HCT116 (cell line): ENCODE measurements around the gene TPD52L2. TPM values are rescaled to one million over a fixed set of nuclear protein-coding genes. Genes with fewer than 3 reads are reported as not detected.

Experiments used
- ATAC-seq: fragments of 200-7000 bp; cut with Tn5 transposase; 2 replicates; pipeline ENCODE4 v1.9.1; 2020; ENCODE audit warnings: mild to moderate bottlenecking, moderate library complexity
- BruUV-seq: library from RNA; stranded (reverse); fragments of 400-500 nt; replicated peaks from 2 replicates; lab custom pipeline; 2021; lab: Mats Ljungman, UMichigan
- CTCF ChIA-PET: fragments of 300-600 bp; sonication (Branson Sonifier 250); formaldehyde crosslinking; loops from one replicate; lab custom pipeline; 2021; ENCODE audit warnings: antibody characterized with exemption; lab: Charles Lee
- POLR2A ChIA-PET: fragments of 300-600, 350-600 bp; sonication (Branson Sonifier 250); formaldehyde crosslinking; loops from one replicate; lab custom pipeline; 2021; ENCODE audit warnings: antibody characterized with exemption; lab: Charles Lee
- RAD21 ChIA-PET, 2 experiments: fragments of 300-600 bp; sonication (Branson Sonifier 250); formaldehyde crosslinking; loops; one replicate each; lab custom pipeline; 2023; ENCODE audit warnings: low total read pairs in 2 of 2; ENCODE audit not compliant: uncharacterized antibody in 2 of 2, unreplicated experiment in 2 of 2, low non-redundant PET in 1 of 2; lab: Charles Lee
- DNase-seq: peaks from one replicate; pipeline ENCODE4 v3.0.0-alpha.2; 2010; ENCODE audit warnings: low read depth, low spot score
- H2AFZ ChIP-seq: fragments of 200-600 bp; shearing (Covaris generic), sonication (generic); 2 replicates; pipeline ENCODE4 v1.6.1; 2017; ENCODE audit warnings: low read depth, mixed run types, mixed read lengths, antibody characterized with exemption, low read length; ENCODE audit not compliant: poor library complexity, severe bottlenecking
- H3K27ac ChIP-seq: 2 replicates; pipeline ENCODE4 v1.5.1; 2012; ENCODE audit warnings: low read depth, low read length
- H3K27me3 ChIP-seq: fragments of 200-600 bp; sonication (generic); 2 replicates; pipeline ENCODE4 v1.6.1; 2016; ENCODE audit warnings: mixed run types, low read length, mixed read lengths; ENCODE audit not compliant: insufficient read depth
- H3K36me3 ChIP-seq, 2 experiments: fragments of 200-500 bp in 1 of 2; fragments of 200-600 bp in 1 of 2; sonication (Bioruptor generic) in 1 of 2; sonication (generic) in 1 of 2; 2 replicates each; pipeline versions ENCODE4 v1.5.1 to v1.6.1; 2014 to 2016; ENCODE audit warnings: low read length in 2 of 2, inconsistent platforms in 1 of 2, mixed read lengths in 1 of 2, mixed run types in 1 of 2; ENCODE audit not compliant: insufficient read depth in 2 of 2, control insufficient read depth in 1 of 2
- H3K4me1 ChIP-seq, 2 experiments: fragments of 200-600 bp in 1 of 2; sonication (generic) in 1 of 2; 2 replicates each; pipeline versions ENCODE4 v1.5.1 to v1.6.1; 2012 to 2017; ENCODE audit warnings: low read length in 2 of 2, inconsistent platforms in 1 of 2, mild to moderate bottlenecking in 1 of 2, mixed read lengths in 1 of 2, mixed run types in 1 of 2, moderate library complexity in 1 of 2; ENCODE audit not compliant: insufficient read depth in 2 of 2, control insufficient read depth in 1 of 2
- H3K4me2 ChIP-seq: fragments of 200-600 bp; sonication (generic); 2 replicates; pipeline ENCODE4 v1.6.1; 2017; ENCODE audit warnings: mixed run types, low read length, mixed read lengths
- H3K4me3 ChIP-seq, 2 experiments: fragments of 200-600 bp in 1 of 2; sonication (generic) in 1 of 2; replicated peaks in 1 of 2; 2 replicates each; pipeline ENCODE4 v1.5.1; 2011 to 2016; ENCODE audit warnings: low read length in 2 of 2, control low read depth in 1 of 2, low read depth in 1 of 2, mild to moderate bottlenecking in 1 of 2, mixed read lengths in 1 of 2, mixed run types in 1 of 2
- H3K79me2 ChIP-seq: fragments of 200-600 bp; sonication (generic); 2 replicates; pipeline ENCODE4 v1.6.1; 2017; ENCODE audit warnings: mild to moderate bottlenecking, mixed run types, low read length, moderate library complexity, mixed read lengths; ENCODE audit not compliant: insufficient read depth
- H3K9ac ChIP-seq: fragments of 200-600 bp; sonication (generic); 2 replicates; pipeline ENCODE4 v1.6.1; 2016; ENCODE audit warnings: low read length, mixed read lengths
- H3K9me2 ChIP-seq: fragments of 200-600 bp; sonication (generic), shearing (Covaris generic); 2 replicates; pipeline ENCODE4 v1.6.1; 2017; ENCODE audit warnings: mixed run types, mild to moderate bottlenecking, moderate library complexity; ENCODE audit not compliant: insufficient read depth
- H3K9me3 ChIP-seq, 2 experiments: fragments of 200-500 bp in 1 of 2; fragments of 200-600 bp in 1 of 2; sonication (Bioruptor generic) in 1 of 2; sonication (generic) in 1 of 2; 2 replicates each; pipeline ENCODE4 v1.6.1; 2014 to 2017; ENCODE audit warnings: low read length in 2 of 2, mixed read lengths in 2 of 2, inconsistent platforms in 1 of 2, low read depth in 1 of 2, mild to moderate bottlenecking in 1 of 2, mixed run types in 1 of 2, moderate library complexity in 1 of 2; ENCODE audit not compliant: control insufficient read depth in 1 of 2, insufficient read depth in 1 of 2
- H4K20me1 ChIP-seq: fragments of 200-600 bp; sonication (generic), shearing (Covaris generic); 2 replicates; pipeline ENCODE4 v1.6.1; 2017; ENCODE audit warnings: mixed run types, mild to moderate bottlenecking, moderate library complexity; ENCODE audit not compliant: insufficient read depth
- ATF3 ChIP-seq: IDR thresholded peaks from 2 replicates; pipeline ENCODE4 v1.6.1; 2012
- CTCF ChIP-seq, 3 experiments: fragments of 200-600 bp in 1 of 3; sonication (generic) in 1 of 3; IDR thresholded peaks in 2 of 3; conservative IDR thresholded peaks in 1 of 3; 2 replicates each; pipeline ENCODE4 v1.5.1; 2012 to 2017; ENCODE audit warnings: low read depth in 2 of 3, low read length in 2 of 3, antibody characterized with exemption in 1 of 3, borderline replicate concordance in 1 of 3, control low read depth in 1 of 3, mild to moderate bottlenecking in 1 of 3, mixed read lengths in 1 of 3, mixed run types in 1 of 3, moderate library complexity in 1 of 3; ENCODE audit not compliant: insufficient read depth in 1 of 3
- EZH2 ChIP-seq: fragments of 200-600 bp; sonication (generic); IDR thresholded peaks from 2 replicates; pipeline ENCODE4 v1.6.1; 2017; ENCODE audit warnings: antibody characterized with exemption, mixed run types
- EZH2phosphoT487 ChIP-seq: fragments of 200-600 bp; IDR thresholded peaks from 2 replicates; pipeline ENCODE4 v1.6.1; 2018; ENCODE audit warnings: antibody characterized with exemption, borderline replicate concordance
- FOSL1 ChIP-seq: IDR thresholded peaks from 2 replicates; pipeline ENCODE4 v1.6.1; 2012; ENCODE audit warnings: low read depth
- JUND ChIP-seq: IDR thresholded peaks from 2 replicates; pipeline ENCODE4 v1.6.1; 2012
- MAX ChIP-seq: IDR thresholded peaks from 2 replicates; pipeline ENCODE4 v1.6.1; 2012
- POLR2A ChIP-seq: IDR thresholded peaks from 2 replicates; pipeline ENCODE4 v1.7.0; 2011; ENCODE audit warnings: borderline replicate concordance; ENCODE audit not compliant: insufficient read depth, insufficient read length; ENCODE audit errors: extremely low read depth
- POLR2AphosphoS5 ChIP-seq: IDR thresholded peaks from 2 replicates; pipeline ENCODE4 v1.6.1; 2011; ENCODE audit warnings: mild to moderate bottlenecking, low read depth, low read length, moderate library complexity
- RAD21 ChIP-seq: IDR thresholded peaks from 2 replicates; pipeline ENCODE4 v1.6.1; 2012; ENCODE audit warnings: low read depth, mild to moderate bottlenecking
- SP1 ChIP-seq: IDR thresholded peaks from 2 replicates; pipeline ENCODE4 v1.6.1; 2012; ENCODE audit warnings: low read depth
- SRF ChIP-seq: IDR thresholded peaks from 2 replicates; pipeline ENCODE4 v1.6.1; 2012; ENCODE audit warnings: low read depth
- TCF7L2 ChIP-seq: IDR thresholded peaks from 2 replicates; pipeline ENCODE4 v1.7.0; 2011; ENCODE audit warnings: borderline replicate concordance, inconsistent platforms; ENCODE audit not compliant: insufficient read depth, insufficient read length; ENCODE audit errors: extremely low read depth
- ZNF274 ChIP-seq: fragments of 200-500 bp; sonication (Bioruptor generic); IDR thresholded peaks from 2 replicates; pipeline ENCODE4 v1.6.1; 2014; ENCODE audit warnings: mild to moderate bottlenecking, low read depth, low read length, inconsistent platforms
- intact Hi-C: fragments of 100-400 bp; cut with micrococcal nuclease; formaldehyde crosslinking; loops from 2 replicates; pipeline ENCODE4 v1.10.0; 2022
- total RNA-seq: library from RNA; stranded (reverse); gene quantifications from one replicate; pipeline ENCODE4 v1.2.1, GENCODE V29; 2021; ENCODE audit not compliant: unreplicated experiment

TPD52L2 gene
- total RNA-seq, 1 experiment from 2014 or later = 149 TPM

- H3K27me3 ChIP-seq = no peaks in the 10 kb centered on the region
- no peak overlapping the region for H2AFZ ChIP-seq
- H3K9ac ChIP-seq = no peak overlapping the region
- ATAC-seq (no peak), DNase-seq (no peak)
- H3K4me2 ChIP-seq = no peak overlapping the region
- POLR2A ChIA-PET = no interaction called here
- CTCF ChIA-PET = no interaction called here
- H3K79me2 ChIP-seq = peaks cover 92% of the 10 kb centered on the region
- no TSS peak for BruUV-seq
- no peak overlapping the region for H3K4me3 ChIP-seq
- H3K9me3 ChIP-seq = no peaks in the 10 kb centered on the region
- RAD21 ChIA-PET = no interaction called here
- intact Hi-C loops = no loop called here
- H3K27ac ChIP-seq = no peak overlapping the region
- H3K9me2 ChIP-seq = no peaks in the 10 kb centered on the region
- H4K20me1 ChIP-seq = no peaks in the 10 kb centered on the region; the same call in 1 of the 2 replicates
- H3K36me3 ChIP-seq = peaks cover 4 to 11% of the 10 kb centered on the region in 2 experiments; a peak in 1 of 4 replicates
- TF ChIP-seq POLR2AphosphoS5 = no peak
- TF ChIP-seq MAX = no peak
- TF ChIP-seq CTCF (IDR thresholded peaks at IDR 0.05 in 2 of 3, conservative IDR thresholded peaks at IDR 0.05 in 1 of 3; ENCODE audit: borderline replicate concordance in 1 of 3, insufficient read depth in 1 of 3, low read depth in 2 of 3, low read length in 2 of 3) = no peak
- no peak for TF ChIP-seq TCF7L2
- TF ChIP-seq FOSL1 = no peak
- no peak for TF ChIP-seq ATF3
- no peak for TF ChIP-seq EZH2phosphoT487
- TF ChIP-seq SP1 = no peak
- no peak for TF ChIP-seq JUND
- no peak for TF ChIP-seq ZNF274
- TF ChIP-seq RAD21 = no peak
- TF ChIP-seq POLR2A = no peak
- no peak for TF ChIP-seq SRF
- no peak for TF ChIP-seq EZH2
- H3K4me1 ChIP-seq = peaks cover 4 to 21% of the 10 kb centered on the region in 2 experiments; a peak in 3 of 4 replicates
Measured at GRCh38 chr20:63913768-63914167, 48.7 kb downstream of the TPD52L2 start.
